ENCODE measurements around the gene NELL1. TPM values are rescaled to one million over a fixed set of nuclear protein-coding genes. Genes with fewer than 3 reads are reported as not detected.

The NELL1 gene
- total and polyA plus RNA-seq, 2 experiments from 2014 or later: 8.9 to 20.1 TPM

- 83% methylated on average over 2 of the region's 2 CpGs for WGBS (ENCODE audit: low lambda C conversion rate, missing lambda C conversion rate)
- no peaks in the 10 kb centered on the region for H4K20me1 ChIP-seq (ENCODE audit: insufficient read depth, poor library complexity, severe bottlenecking)
These were observed 745.6 kb downstream of the NELL1 start for GRCh38 chr11:21414953-21415352.

DNA sequence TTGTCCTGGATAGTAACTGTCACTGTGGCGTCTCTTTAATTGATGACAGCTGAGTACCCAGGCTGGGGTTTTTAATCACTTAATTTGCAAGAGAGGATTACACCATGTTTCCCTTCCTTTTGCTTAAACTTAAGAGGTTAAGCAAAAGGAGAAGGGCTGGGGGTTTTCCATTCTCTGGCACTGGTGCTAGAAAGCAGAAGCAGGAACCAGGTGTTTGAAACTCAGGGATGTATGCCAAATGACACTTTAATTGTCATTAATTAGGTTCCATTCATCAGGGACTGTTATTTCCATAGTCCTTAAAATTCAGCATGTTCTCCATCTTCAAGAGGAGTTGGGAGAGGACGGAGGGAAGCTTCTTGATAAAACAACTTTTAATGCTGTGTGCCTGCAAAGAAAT, 746.2 kb downstream of the NELL1 start:
- H3K4me1 ChIP-seq (ENCODE audit: insufficient read depth): no peaks in the 10 kb centered on the region
- no peak overlapping the region for H3K4me3 ChIP-seq
- WGBS (ENCODE audit: low lambda C conversion rate, missing lambda C conversion rate): 66% methylated on average over 2 of the region's 2 CpGs
- H3K4me2 ChIP-seq: no peak overlapping the region
- H3K27me3 ChIP-seq: no peaks in the 10 kb centered on the region
- TF ChIP-seq CTCF (IDR thresholded peaks at IDR 0.05; ENCODE audit: poor library complexity) (no peak), EZH2 (IDR thresholded peaks at IDR 0.05; ENCODE audit: borderline replicate concordance) (no peak), EZH2phosphoT487 (IDR thresholded peaks at IDR 0.05; ENCODE audit: low read depth, severe bottlenecking, unreplicated experiment) (no peak)
- H2AFZ ChIP-seq: no peak overlapping the region
- no peaks in the 10 kb centered on the region for H3K79me2 ChIP-seq
- H3K9me2 ChIP-seq (replicated peaks; ENCODE audit: insufficient read depth): no peaks in the 10 kb centered on the region
- no peaks in the 10 kb centered on the region for H3K36me3 ChIP-seq (replicated peaks; ENCODE audit: insufficient read depth, low read depth)
- no peaks in the 10 kb centered on the region for H4K20me1 ChIP-seq (ENCODE audit: insufficient read depth, poor library complexity, severe bottlenecking)
- no peak overlapping the region for H3K27ac ChIP-seq
- H3K9me3 ChIP-seq (ENCODE audit: low read depth): no peaks in the 10 kb centered on the region
- no peak for DNase-seq (ENCODE audit: low spot score)

More at GRCh38 chr11:21414953-21415352, 745.6 kb downstream of the NELL1 start:
- Histone ChIP-seq H3K36me3 (replicated peaks; ENCODE audit: insufficient read depth, low read depth) (no peaks in the 10 kb centered on the region), H3K79me2 (no peaks in the 10 kb centered on the region), H3K9me2 (replicated peaks; ENCODE audit: insufficient read depth) (no peaks in the 10 kb centered on the region), H3K4me1 (ENCODE audit: insufficient read depth) (no peaks in the 10 kb centered on the region), H3K27ac (no peak overlapping the region), H2AFZ (no peak overlapping the region), H3K4me2 (no peak overlapping the region), H3K27me3 (no peaks in the 10 kb centered on the region), H3K4me3 (no peak overlapping the region), H3K9me3 (ENCODE audit: low read depth) (no peaks in the 10 kb centered on the region)
- DNase-seq (ENCODE audit: low spot score): no peak
- TF ChIP-seq EZH2phosphoT487 (IDR thresholded peaks at IDR 0.05; ENCODE audit: low read depth, severe bottlenecking, unreplicated experiment) (no peak), CTCF (IDR thresholded peaks at IDR 0.05; ENCODE audit: poor library complexity) (no peak), EZH2 (IDR thresholded peaks at IDR 0.05; ENCODE audit: borderline replicate concordance) (no peak)

DNA sequence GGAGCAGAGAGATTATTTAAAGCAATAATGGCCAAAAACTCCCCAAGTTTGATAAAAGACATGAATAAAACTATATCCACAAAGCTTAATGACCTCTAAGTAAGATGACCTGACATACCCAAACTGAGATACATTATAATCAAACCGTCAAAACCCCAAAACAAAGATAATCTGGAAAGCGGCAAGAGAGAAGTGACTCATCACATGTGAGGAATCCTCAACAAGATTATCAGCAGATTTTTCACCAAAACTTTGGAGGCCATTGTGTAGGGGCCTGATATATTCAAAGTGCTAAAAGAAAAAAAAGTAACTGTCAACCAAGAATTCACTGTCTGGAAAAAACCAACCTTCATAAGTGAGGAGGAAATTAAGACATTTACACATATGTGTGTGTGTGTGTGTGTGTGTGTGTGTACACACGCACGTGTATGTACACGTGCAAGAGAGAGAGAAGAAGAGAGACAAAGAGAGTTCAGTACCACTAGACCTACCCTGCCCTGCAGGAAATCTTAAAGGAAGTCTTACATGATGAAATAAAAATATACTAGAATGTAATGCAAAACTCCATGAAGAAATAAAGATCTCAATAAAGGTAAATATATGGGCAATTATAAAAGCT, 752.4 kb downstream of the NELL1 start:
- no peak for TF ChIP-seq EZH2phosphoT487 (IDR thresholded peaks at IDR 0.05; ENCODE audit: low read depth, severe bottlenecking, unreplicated experiment)
- TF ChIP-seq EZH2 (IDR thresholded peaks at IDR 0.05; ENCODE audit: borderline replicate concordance): no peak
- no peak for TF ChIP-seq CTCF (IDR thresholded peaks at IDR 0.05; ENCODE audit: poor library complexity)
- WGBS (ENCODE audit: low lambda C conversion rate, missing lambda C conversion rate): 72% methylated on average over 5 of the region's 5 CpGs

More for the DNA sequence above, 752.4 kb downstream of the NELL1 start:
- Histone ChIP-seq H3K36me3 (replicated peaks; ENCODE audit: insufficient read depth, low read depth) (no peaks in the 10 kb centered on the region), H3K4me2 (no peak overlapping the region), H3K9me2 (replicated peaks; ENCODE audit: insufficient read depth) (no peaks in the 10 kb centered on the region), H3K9me3 (ENCODE audit: low read depth) (no peaks in the 10 kb centered on the region), H3K4me3 (no peak overlapping the region), H3K79me2 (no peaks in the 10 kb centered on the region), H3K4me1 (ENCODE audit: insufficient read depth) (no peaks in the 10 kb centered on the region), H2AFZ (no peak overlapping the region), H3K27ac (no peak overlapping the region), H4K20me1 (ENCODE audit: insufficient read depth, poor library complexity, severe bottlenecking) (no peaks in the 10 kb centered on the region), H3K27me3 (no peaks in the 10 kb centered on the region)
- no peak for DNase-seq (ENCODE audit: low spot score)

Data from hepatocyte (in vitro differentiated cells).